Fibroblast of lung (primary cell): Measurements from ENCODE around the gene TMCC3.

Experiments
- EZH2 ChIP-seq: IDR thresholded peaks from 2 replicates; pipeline ENCODE4 v1.5.1; 2012; ENCODE audit warnings: low read length, control low read depth, mild to moderate bottlenecking; ENCODE audit errors: missing control alignments
- TF ChIP-seq, protein P1 (sequence below), 2 donors: IDR thresholded peaks in 1 of 2; conservative IDR thresholded peaks in 1 of 2; 1 replicate in 1 of 2; 2 replicates in 1 of 2; pipeline ENCODE4 v1.5.1; 2011 to 2012; ENCODE audit warnings: low read length in 2 of 2, control low read depth in 1 of 2, inconsistent platforms in 1 of 2, low read depth in 1 of 2, mild to moderate bottlenecking in 1 of 2

GRCh38 chr12:94670898-94671297, 20.5 kb upstream of the TMCC3 start:
- TF ChIP-seq, protein P1, sequence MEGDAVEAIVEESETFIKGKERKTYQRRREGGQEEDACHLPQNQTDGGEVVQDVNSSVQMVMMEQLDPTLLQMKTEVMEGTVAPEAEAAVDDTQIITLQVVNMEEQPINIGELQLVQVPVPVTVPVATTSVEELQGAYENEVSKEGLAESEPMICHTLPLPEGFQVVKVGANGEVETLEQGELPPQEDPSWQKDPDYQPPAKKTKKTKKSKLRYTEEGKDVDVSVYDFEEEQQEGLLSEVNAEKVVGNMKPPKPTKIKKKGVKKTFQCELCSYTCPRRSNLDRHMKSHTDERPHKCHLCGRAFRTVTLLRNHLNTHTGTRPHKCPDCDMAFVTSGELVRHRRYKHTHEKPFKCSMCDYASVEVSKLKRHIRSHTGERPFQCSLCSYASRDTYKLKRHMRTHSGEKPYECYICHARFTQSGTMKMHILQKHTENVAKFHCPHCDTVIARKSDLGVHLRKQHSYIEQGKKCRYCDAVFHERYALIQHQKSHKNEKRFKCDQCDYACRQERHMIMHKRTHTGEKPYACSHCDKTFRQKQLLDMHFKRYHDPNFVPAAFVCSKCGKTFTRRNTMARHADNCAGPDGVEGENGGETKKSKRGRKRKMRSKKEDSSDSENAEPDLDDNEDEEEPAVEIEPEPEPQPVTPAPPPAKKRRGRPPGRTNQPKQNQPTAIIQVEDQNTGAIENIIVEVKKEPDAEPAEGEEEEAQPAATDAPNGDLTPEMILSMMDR (conservative IDR thresholded peaks at IDR 0.05 in 1 of 2, IDR thresholded peaks at IDR 0.05 in 1 of 2; ENCODE audit: low read depth in 1 of 2, low read length in 2 of 2), result no peak
- no peak for TF ChIP-seq EZH2
